SU-DHL-6 (cell line): ENCODE measurements around the gene C16orf78.

Experiments
- H2AFZ ChIP-seq: fragments of 200-600 bp; sonication (generic); 2 replicates; pipeline ENCODE4 v1.6.1; 2014; ENCODE audit warnings: low read depth, mild to moderate bottlenecking, moderate library complexity, mixed read lengths, antibody characterized with exemption, low read length; ENCODE audit not compliant: severe bottlenecking
- H3F3A ChIP-seq: fragments of 200-600 bp; shearing (Covaris generic); 2 replicates; pipeline ENCODE4 v1.6.0; 2016; ENCODE audit warnings: antibody characterized with exemption, mild to moderate bottlenecking; ENCODE audit not compliant: insufficient read depth
- H3K27ac ChIP-seq: fragments of 200-600 bp; sonication (generic); 2 replicates; pipeline ENCODE4 v1.5.1; 2016; ENCODE audit warnings: low read depth, mild to moderate bottlenecking, low read length, moderate library complexity, mixed read lengths
- H3K27me3 ChIP-seq: fragments of 200-600 bp; sonication (generic), shearing (Covaris generic); 2 replicates; pipeline ENCODE4 v1.6.0; 2014; ENCODE audit warnings: mild to moderate bottlenecking, low read length
- H3K36me3 ChIP-seq: fragments of 200-600 bp; sonication (generic); 2 replicates; pipeline ENCODE4 v1.6.1; 2014; ENCODE audit warnings: mild to moderate bottlenecking, low read length, mixed read lengths
- H3K4me2 ChIP-seq: fragments of 300-600, 200-600 bp; shearing (Covaris generic), sonication (generic); 2 replicates; pipeline ENCODE4 v1.6.0; 2014; ENCODE audit warnings: low read length, low read depth, mild to moderate bottlenecking; ENCODE audit not compliant: poor library complexity, severe bottlenecking
- H3K4me3 ChIP-seq: fragments of 200-600 bp; sonication (generic); 2 replicates; pipeline ENCODE4 v1.5.1; 2014; ENCODE audit warnings: antibody characterized with exemption, low read length, mild to moderate bottlenecking, mixed read lengths; ENCODE audit not compliant: insufficient read depth, poor library complexity, severe bottlenecking
- H3K79me2 ChIP-seq: fragments of 200-600 bp; sonication (generic); 2 replicates; pipeline ENCODE4 v1.6.1; 2014; ENCODE audit warnings: mild to moderate bottlenecking, low read length, moderate library complexity; ENCODE audit not compliant: insufficient read depth
- H3K9ac ChIP-seq: fragments of 200-600 bp; sonication (generic); 2 replicates; pipeline ENCODE4 v1.7.0; 2014; ENCODE audit warnings: mild to moderate bottlenecking, low read length
- H3K9me2 ChIP-seq: fragments of 200-600 bp; sonication (generic); replicated peaks from 2 replicates; pipeline ENCODE4 v1.6.1; 2014; ENCODE audit warnings: low read length; ENCODE audit not compliant: insufficient read depth
- H3K9me3 ChIP-seq: fragments of 200-600 bp; sonication (generic); 2 replicates; pipeline ENCODE4 v1.6.1; 2014; ENCODE audit warnings: low read length, mixed read lengths; ENCODE audit not compliant: insufficient read depth
- H4K20me1 ChIP-seq: fragments of 200-600 bp; sonication (generic); 2 replicates; pipeline ENCODE4 v1.6.1; 2014; ENCODE audit warnings: low read depth, mild to moderate bottlenecking, antibody characterized with exemption, low read length, moderate library complexity, mixed read lengths
- EZH2phosphoT487 ChIP-seq: fragments of 200-600 bp; sonication (generic), shearing (Covaris generic); conservative IDR thresholded peaks from 2 replicates; pipeline ENCODE4 v1.6.1; 2018; ENCODE audit warnings: mild to moderate bottlenecking, antibody characterized with exemption, low read length, moderate library complexity, mixed read lengths
- TF ChIP-seq, protein P1 (sequence below): fragments of 200-600 bp; sonication (generic); IDR thresholded peaks from one replicate; pipeline ENCODE4 v1.5.1; 2017; ENCODE audit warnings: antibody characterized with exemption, mild to moderate bottlenecking, low read length, moderate library complexity; ENCODE audit not compliant: insufficient read depth, poor library complexity, severe bottlenecking

The C16orf78 gene

DNA sequence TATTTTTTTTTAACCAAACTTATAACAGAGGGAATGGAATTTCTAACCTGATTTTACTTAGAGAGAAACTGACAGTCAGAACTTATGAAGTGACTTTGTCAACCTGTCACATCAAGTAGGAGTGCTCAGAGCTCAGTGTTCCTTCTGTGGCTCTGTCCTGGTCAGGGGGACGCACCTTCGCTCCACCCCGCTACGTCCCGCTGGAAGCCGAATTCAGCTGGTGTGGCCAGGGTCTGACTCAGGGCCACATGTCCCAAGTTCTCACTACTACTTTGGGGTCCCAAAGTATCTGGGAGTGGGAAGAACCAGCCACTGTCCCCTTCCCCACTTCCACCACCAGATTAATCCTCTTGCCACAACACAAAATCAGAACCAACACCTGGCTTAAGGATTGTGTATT lies 51.4 kb downstream of the C16orf78 start:
- Histone ChIP-seq H3K9me3 (no peaks in the 10 kb centered on the region), H3K4me3 (no peak overlapping the region), H3K79me2 (no peaks in the 10 kb centered on the region), H2AFZ (no peak overlapping the region), H3K27me3 (0 out of 2 replicates have a peak, but pooled peaks cover 3% of the 10 kb centered on the region), H3K9me2 (no peaks in the 10 kb centered on the region), H3F3A (no peaks in the 10 kb centered on the region), H3K9ac (no peak overlapping the region), H4K20me1 (no peaks in the 10 kb centered on the region), H3K27ac (no peak overlapping the region), H3K4me2 (no peak overlapping the region), H3K36me3 (no peaks in the 10 kb centered on the region)
- TF ChIP-seq, protein P1, sequence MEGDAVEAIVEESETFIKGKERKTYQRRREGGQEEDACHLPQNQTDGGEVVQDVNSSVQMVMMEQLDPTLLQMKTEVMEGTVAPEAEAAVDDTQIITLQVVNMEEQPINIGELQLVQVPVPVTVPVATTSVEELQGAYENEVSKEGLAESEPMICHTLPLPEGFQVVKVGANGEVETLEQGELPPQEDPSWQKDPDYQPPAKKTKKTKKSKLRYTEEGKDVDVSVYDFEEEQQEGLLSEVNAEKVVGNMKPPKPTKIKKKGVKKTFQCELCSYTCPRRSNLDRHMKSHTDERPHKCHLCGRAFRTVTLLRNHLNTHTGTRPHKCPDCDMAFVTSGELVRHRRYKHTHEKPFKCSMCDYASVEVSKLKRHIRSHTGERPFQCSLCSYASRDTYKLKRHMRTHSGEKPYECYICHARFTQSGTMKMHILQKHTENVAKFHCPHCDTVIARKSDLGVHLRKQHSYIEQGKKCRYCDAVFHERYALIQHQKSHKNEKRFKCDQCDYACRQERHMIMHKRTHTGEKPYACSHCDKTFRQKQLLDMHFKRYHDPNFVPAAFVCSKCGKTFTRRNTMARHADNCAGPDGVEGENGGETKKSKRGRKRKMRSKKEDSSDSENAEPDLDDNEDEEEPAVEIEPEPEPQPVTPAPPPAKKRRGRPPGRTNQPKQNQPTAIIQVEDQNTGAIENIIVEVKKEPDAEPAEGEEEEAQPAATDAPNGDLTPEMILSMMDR = no peak
- no peak for TF ChIP-seq EZH2phosphoT487

DNA sequence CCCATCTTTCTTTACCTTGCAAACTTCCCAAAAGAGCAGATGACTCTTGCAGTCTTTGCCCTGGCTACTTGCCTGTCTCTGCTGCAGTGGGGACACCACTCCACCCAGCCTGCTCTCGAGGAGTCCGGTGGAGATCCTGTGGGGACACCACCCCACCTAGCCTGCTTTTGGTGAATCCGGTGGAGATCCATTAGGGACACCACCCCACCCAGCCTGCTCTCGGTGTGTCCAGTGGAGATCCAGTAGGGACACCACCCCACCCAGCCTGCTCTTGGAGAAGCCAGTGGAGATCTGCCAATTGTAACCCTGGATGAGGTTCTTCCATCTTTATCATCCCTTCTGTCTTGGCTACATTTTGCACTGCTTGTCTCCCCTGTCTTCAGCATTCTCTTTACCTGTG lies 54.2 kb downstream of the C16orf78 start:
- Histone ChIP-seq H3K27ac (no peak overlapping the region), H3K9me3 (no peaks in the 10 kb centered on the region), H2AFZ (no peak overlapping the region), H3K9ac (no peak overlapping the region), H3K36me3 (no peaks in the 10 kb centered on the region), H3K27me3 (no peaks in the 10 kb centered on the region), H3F3A (no peaks in the 10 kb centered on the region), H3K9me2 (no peaks in the 10 kb centered on the region), H4K20me1 (no peaks in the 10 kb centered on the region), H3K4me2 (no peak overlapping the region), H3K4me3 (no peak overlapping the region), H3K79me2 (no peaks in the 10 kb centered on the region)
- TF ChIP-seq, protein P1 = no peak
- TF ChIP-seq EZH2phosphoT487 = no peak

DNA sequence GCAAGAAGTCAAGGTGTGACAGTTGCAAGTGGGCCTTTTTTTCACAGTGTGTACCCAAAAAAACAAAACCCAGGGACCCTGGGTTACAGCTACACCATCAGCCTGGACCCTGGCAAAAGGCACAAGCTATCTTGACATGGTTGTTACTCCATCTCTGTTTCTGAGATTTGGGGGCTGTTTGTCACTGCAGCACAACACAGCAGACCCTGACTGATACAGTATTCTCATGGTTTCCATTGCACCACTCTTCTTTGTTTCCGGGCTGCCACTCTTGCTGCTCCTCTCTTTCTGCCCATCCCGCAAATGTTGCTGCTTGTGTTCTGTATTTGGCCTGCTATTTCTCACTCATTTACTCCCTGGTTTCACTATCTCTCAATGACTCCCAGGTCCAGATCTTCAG lies 55.2 kb downstream of the C16orf78 start:
- Histone ChIP-seq H3K27me3 (no peaks in the 10 kb centered on the region), H3K4me2 (no peak overlapping the region), H3K79me2 (no peaks in the 10 kb centered on the region), H3K27ac (no peak overlapping the region), H2AFZ (no peak overlapping the region), H3K9me2 (no peaks in the 10 kb centered on the region), H3K36me3 (no peaks in the 10 kb centered on the region), H3K9me3 (no peaks in the 10 kb centered on the region), H3F3A (no peaks in the 10 kb centered on the region), H3K4me3 (no peak overlapping the region), H3K9ac (no peak overlapping the region), H4K20me1 (no peaks in the 10 kb centered on the region)
- TF ChIP-seq, protein P1 = no peak
- TF ChIP-seq EZH2phosphoT487 = no peak

DNA sequence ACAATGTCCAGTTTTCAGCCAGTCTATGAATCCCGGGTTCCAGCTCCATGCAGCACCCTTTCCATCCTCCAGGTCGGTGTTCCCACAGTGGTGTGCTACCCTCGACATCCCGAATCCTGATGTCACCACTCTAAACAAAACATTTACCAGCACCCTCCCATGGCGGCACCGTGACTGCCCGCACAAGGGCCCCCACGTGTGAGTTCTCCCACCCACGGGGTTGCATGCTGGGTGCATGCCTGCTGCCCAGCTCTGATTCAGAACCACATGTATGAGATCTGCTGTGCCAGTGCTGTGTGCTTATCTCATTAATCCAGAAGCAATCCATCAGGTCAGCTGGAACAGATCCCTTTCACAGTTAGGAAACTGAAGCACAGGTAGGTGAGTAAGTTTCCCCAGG lies 57.4 kb downstream of the C16orf78 start:
- Histone ChIP-seq H2AFZ (no peak overlapping the region), H3K27me3 (no peaks in the 10 kb centered on the region), H3K27ac (no peak overlapping the region), H3K36me3 (no peaks in the 10 kb centered on the region), H3F3A (no peaks in the 10 kb centered on the region), H3K79me2 (no peaks in the 10 kb centered on the region), H3K9me2 (no peaks in the 10 kb centered on the region), H3K9me3 (no peaks in the 10 kb centered on the region), H3K4me3 (no peak overlapping the region), H4K20me1 (no peaks in the 10 kb centered on the region), H3K4me2 (no peak overlapping the region), H3K9ac (no peak overlapping the region)
- TF ChIP-seq, protein P1 = no peak
- TF ChIP-seq EZH2phosphoT487 = no peak
